Mammary epithelial cell (primary cell): Measurements from ENCODE around the gene PHIP.

ENCODE experiments used
- EZH2 ChIP-seq: IDR thresholded peaks from 2 replicates; pipeline ENCODE4 v1.6.1; 2012; ENCODE audit warnings: low read length, inconsistent platforms, borderline replicate concordance
- TF ChIP-seq, protein P1 (sequence below), 2 donors: IDR thresholded peaks in 1 of 2; conservative IDR thresholded peaks in 1 of 2; 2 replicates each; pipeline ENCODE4 v1.5.1; 2011 to 2012; ENCODE audit warnings: inconsistent platforms in 2 of 2, low read length in 2 of 2, mild to moderate bottlenecking in 2 of 2, control low read depth in 1 of 2, low read depth in 1 of 2; ENCODE audit not compliant: insufficient read depth in 1 of 2; ENCODE audit errors: extremely low read depth in 1 of 2

DNA sequence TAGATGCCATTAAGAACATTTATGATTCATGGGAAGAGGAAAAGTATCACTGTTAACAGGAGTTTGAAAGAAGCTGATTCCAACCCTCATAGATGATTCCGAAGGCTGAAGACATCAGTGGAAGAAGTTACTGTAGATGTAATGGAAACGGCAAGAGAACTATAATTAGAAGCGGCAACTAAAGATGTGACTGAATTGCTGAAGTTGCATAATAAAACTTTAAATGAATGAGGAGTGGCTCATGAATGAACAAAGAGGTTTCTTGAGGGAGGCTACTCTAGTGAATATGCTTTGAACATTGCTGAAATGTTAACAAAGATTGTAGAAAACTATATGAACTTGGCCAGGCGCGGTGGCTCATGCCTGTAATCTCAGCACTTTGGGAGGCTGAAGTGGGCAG lies 84.1 kb downstream of the PHIP start:
- TF ChIP-seq, protein P1, sequence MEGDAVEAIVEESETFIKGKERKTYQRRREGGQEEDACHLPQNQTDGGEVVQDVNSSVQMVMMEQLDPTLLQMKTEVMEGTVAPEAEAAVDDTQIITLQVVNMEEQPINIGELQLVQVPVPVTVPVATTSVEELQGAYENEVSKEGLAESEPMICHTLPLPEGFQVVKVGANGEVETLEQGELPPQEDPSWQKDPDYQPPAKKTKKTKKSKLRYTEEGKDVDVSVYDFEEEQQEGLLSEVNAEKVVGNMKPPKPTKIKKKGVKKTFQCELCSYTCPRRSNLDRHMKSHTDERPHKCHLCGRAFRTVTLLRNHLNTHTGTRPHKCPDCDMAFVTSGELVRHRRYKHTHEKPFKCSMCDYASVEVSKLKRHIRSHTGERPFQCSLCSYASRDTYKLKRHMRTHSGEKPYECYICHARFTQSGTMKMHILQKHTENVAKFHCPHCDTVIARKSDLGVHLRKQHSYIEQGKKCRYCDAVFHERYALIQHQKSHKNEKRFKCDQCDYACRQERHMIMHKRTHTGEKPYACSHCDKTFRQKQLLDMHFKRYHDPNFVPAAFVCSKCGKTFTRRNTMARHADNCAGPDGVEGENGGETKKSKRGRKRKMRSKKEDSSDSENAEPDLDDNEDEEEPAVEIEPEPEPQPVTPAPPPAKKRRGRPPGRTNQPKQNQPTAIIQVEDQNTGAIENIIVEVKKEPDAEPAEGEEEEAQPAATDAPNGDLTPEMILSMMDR (conservative IDR thresholded peaks at IDR 0.05 in 1 of 2, IDR thresholded peaks at IDR 0.05 in 1 of 2; ENCODE audit: extremely low read depth in 1 of 2, insufficient read depth in 1 of 2, low read depth in 1 of 2, low read length in 2 of 2) = no peak
- no peak for TF ChIP-seq EZH2
